ENCODE results near the gene EXOC7.

Gene EXOC7

DNA sequence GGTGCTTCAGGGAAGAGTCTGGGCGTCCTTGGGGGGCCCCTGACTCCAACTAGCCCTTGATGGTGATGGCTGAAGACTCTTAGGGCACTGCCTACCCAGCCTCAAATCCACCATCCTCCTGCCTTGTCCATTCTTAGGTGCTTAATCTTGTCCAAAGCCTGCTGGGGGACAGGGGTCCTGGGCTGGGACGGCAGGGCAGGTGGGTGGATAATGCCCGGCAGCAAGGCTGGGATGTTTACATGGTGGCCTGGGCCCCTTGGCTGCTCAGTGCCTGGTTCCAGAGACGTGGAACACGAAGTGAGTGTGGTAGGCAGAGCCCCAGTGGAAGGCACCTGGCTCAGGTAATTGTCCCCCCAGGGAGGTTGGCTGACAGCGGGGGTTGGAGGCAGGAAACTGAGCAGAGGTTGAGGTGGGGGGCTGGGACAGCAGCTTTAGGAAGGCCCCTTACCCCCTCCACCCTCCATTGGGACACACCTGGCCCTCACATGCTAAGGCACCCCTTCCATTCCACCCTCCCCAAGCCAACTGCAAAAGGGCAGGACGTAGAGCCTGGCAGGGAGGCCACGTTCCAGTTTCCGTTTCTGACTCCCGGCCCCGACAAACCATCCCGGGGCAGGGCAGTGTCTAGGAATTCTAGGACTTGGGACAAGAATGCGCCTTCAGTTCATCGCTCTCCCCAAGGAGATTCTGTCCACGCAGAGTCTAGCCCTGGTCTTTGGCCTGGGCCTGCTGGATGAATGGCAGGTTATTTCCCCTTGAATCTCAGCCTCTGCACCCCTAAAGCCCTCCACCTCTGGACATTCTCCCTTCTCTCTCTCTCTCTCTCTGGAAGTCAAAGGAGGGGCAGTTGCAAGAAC lies 35.5 kb upstream of the EXOC7 start:
- in situ Hi-C loops (cut with MboI; ENCODE audit: low pct_unique_long_range_greater_than_20kb, low sequenced_read_pairs, unreplicated experiment), result no loop called here
- no peak for DNase-seq (ENCODE audit: low spot score)
- TF ChIP-seq, protein P1, sequence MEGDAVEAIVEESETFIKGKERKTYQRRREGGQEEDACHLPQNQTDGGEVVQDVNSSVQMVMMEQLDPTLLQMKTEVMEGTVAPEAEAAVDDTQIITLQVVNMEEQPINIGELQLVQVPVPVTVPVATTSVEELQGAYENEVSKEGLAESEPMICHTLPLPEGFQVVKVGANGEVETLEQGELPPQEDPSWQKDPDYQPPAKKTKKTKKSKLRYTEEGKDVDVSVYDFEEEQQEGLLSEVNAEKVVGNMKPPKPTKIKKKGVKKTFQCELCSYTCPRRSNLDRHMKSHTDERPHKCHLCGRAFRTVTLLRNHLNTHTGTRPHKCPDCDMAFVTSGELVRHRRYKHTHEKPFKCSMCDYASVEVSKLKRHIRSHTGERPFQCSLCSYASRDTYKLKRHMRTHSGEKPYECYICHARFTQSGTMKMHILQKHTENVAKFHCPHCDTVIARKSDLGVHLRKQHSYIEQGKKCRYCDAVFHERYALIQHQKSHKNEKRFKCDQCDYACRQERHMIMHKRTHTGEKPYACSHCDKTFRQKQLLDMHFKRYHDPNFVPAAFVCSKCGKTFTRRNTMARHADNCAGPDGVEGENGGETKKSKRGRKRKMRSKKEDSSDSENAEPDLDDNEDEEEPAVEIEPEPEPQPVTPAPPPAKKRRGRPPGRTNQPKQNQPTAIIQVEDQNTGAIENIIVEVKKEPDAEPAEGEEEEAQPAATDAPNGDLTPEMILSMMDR (IDR thresholded peaks at IDR 0.05; ENCODE audit: extremely low read depth, insufficient read depth, missing control alignments), result no peak

GRCh38 chr17:76138234-76138895 lies 34.8 kb upstream of the EXOC7 start:
- in situ Hi-C loops (cut with MboI; ENCODE audit: low pct_unique_long_range_greater_than_20kb, low sequenced_read_pairs, unreplicated experiment), result no loop called here
- TF ChIP-seq, protein P1 (IDR thresholded peaks at IDR 0.05; ENCODE audit: extremely low read depth, insufficient read depth, missing control alignments), result no peak
- no peak for DNase-seq (ENCODE audit: low spot score)

GRCh38 chr17:76137351-76138233 lies 34.0 kb upstream of the EXOC7 start:
- TF ChIP-seq, protein P1 (IDR thresholded peaks at IDR 0.05; ENCODE audit: extremely low read depth, insufficient read depth, missing control alignments), result no peak
- in situ Hi-C loops (cut with MboI; ENCODE audit: low pct_unique_long_range_greater_than_20kb, low sequenced_read_pairs, unreplicated experiment), result no loop called here
- DNase-seq (ENCODE audit: low spot score), result no peak

DNA sequence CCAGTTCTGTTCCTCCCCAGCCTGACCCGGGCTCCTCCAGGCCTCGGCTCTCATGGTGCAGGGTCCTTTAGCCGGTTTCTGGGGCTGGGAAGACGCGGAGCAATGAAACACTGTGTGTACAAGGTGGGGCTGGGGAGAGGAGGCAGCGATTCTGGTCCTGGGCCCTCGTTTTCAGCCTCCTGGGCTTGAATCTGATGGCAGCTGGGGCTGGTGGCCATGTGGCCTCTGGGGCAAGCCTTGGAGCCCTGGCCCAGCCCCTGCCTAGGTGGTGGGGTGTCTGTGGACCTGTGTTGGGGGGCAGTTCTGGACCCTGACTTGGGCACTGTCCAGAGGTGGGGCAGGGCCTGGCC lies 33.4 kb upstream of the EXOC7 start:
- TF ChIP-seq, protein P1 (IDR thresholded peaks at IDR 0.05; ENCODE audit: extremely low read depth, insufficient read depth, missing control alignments), result no peak
- in situ Hi-C loops (cut with MboI; ENCODE audit: low pct_unique_long_range_greater_than_20kb, low sequenced_read_pairs, unreplicated experiment), result no loop called here
- no peak for DNase-seq (ENCODE audit: low spot score)

DNA sequence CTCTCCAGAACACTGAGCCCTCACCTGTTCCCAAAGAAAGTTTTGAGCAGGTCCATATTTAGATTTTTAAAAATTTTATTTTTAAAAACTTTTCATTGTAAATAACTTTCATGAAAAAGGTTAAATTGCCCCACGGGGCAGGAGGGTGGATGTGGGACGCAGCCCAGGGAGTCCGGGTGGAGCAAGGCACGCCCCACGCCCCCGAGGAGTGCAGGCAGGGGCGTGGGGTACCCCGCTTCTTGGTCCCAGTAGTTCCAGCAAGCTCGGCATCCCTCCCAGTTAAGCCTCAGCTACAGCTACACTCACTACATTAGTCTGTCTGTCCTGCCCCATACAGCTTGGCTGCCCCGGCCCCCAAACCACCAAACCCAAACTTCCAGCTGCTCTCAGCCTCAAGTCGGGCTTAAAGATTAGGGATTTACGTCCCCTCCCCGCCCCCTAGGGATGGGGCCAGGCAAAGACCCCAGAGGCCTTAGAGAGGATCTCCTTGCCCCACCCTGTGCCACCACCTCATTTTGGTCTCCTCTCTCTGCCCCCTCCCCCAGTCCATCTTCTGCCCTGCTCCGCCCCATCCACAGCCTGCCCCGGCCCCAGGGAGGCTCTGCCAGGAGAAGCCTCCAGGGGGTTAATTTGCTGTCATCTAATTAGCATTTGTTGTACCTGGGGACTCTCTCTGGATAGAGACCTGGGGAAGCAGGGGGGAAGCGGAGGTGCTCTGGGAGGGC lies 32.9 kb upstream of the EXOC7 start:
- no peak for DNase-seq (ENCODE audit: low spot score)
- in situ Hi-C loops (cut with MboI; ENCODE audit: low pct_unique_long_range_greater_than_20kb, low sequenced_read_pairs, unreplicated experiment), result no loop called here

More for the DNA sequence above, 32.9 kb upstream of the EXOC7 start:
- TF ChIP-seq, protein P1 (IDR thresholded peaks at IDR 0.05; ENCODE audit: extremely low read depth, insufficient read depth, missing control alignments), result no peak
